Measurements from ENCODE around the gene RTTN.

RTTN gene

GRCh38 chr18:70046796-70047195, 158.7 kb downstream of the RTTN start:
- no peak overlapping the region for H3K4me3 ChIP-seq (ENCODE audit: low read depth, low read length)
- DNase-seq (ENCODE audit: low read depth) = no peak
- TF ChIP-seq CTCF (IDR thresholded peaks at IDR 0.05; ENCODE audit: control insufficient read depth, extremely low read depth, insufficient read depth) = no peak

GRCh38 chr18:70046207-70046606, 159.3 kb downstream of the RTTN start:
- TF ChIP-seq CTCF (IDR thresholded peaks at IDR 0.05; ENCODE audit: control insufficient read depth, extremely low read depth, insufficient read depth) = no peak
- H3K4me3 ChIP-seq (ENCODE audit: low read depth, low read length) = no peak overlapping the region
- no peak for DNase-seq (ENCODE audit: low read depth)

- no peak overlapping the region for H3K4me3 ChIP-seq (ENCODE audit: low read depth, low read length)
- DNase-seq (ENCODE audit: low read depth) = no peak
- TF ChIP-seq CTCF (IDR thresholded peaks at IDR 0.05; ENCODE audit: control insufficient read depth, extremely low read depth, insufficient read depth) = no peak
Measured at GRCh38 chr18:70044632-70045031, 160.9 kb downstream of the RTTN start.

- H3K4me3 ChIP-seq (ENCODE audit: low read depth, low read length) = no peak overlapping the region
- no peak for DNase-seq (ENCODE audit: low read depth)
- no peak for TF ChIP-seq CTCF (IDR thresholded peaks at IDR 0.05; ENCODE audit: control insufficient read depth, extremely low read depth, insufficient read depth)
Measured at GRCh38 chr18:70041459-70042050, 163.9 kb downstream of the RTTN start.

GRCh38 chr18:70039186-70039585, 166.3 kb downstream of the RTTN start:
- no peak overlapping the region for H3K4me3 ChIP-seq (ENCODE audit: low read depth, low read length)
- DNase-seq (ENCODE audit: low read depth) = no peak
- no peak for TF ChIP-seq CTCF (IDR thresholded peaks at IDR 0.05; ENCODE audit: control insufficient read depth, extremely low read depth, insufficient read depth)

GRCh38 chr18:70037431-70038061, 167.9 kb downstream of the RTTN start:
- TF ChIP-seq CTCF (IDR thresholded peaks at IDR 0.05; ENCODE audit: control insufficient read depth, extremely low read depth, insufficient read depth) = no peak
- H3K4me3 ChIP-seq (ENCODE audit: low read depth, low read length) = no peak overlapping the region
- DNase-seq (ENCODE audit: low read depth) = no peak
